Chondrocyte (in vitro differentiated cells): ENCODE results near the gene RAB3IP. TPM values are rescaled to one million over a fixed set of nuclear protein-coding genes. Genes with fewer than 3 reads are reported as not detected.

ENCODE experiments used
- DNase-seq: peaks from one replicate; pipeline ENCODE4 v3.0.0; 2021; ENCODE audit warnings: mixed read lengths, low spot score
- H3K27ac Mint-ChIP-seq: one replicate; pipeline ENCODE4 v1.8.0; 2021; ENCODE audit warnings: mild to moderate bottlenecking, moderate library complexity, mixed read lengths; ENCODE audit not compliant: unreplicated experiment
- H3K27me3 Mint-ChIP-seq: 2 replicates; pipeline ENCODE4 v1.8.0; 2021; ENCODE audit warnings: low read depth, mixed read lengths
- H3K36me3 Mint-ChIP-seq: 2 replicates; pipeline ENCODE4 v1.8.0; 2021; ENCODE audit warnings: low read depth, mixed read lengths
- H3K4me1 Mint-ChIP-seq: 2 replicates; pipeline ENCODE4 v1.8.0; 2021; ENCODE audit warnings: low read depth, mild to moderate bottlenecking, mixed read lengths
- H3K4me3 Mint-ChIP-seq: one replicate; pipeline ENCODE4 v1.8.0; 2021; ENCODE audit warnings: mild to moderate bottlenecking, moderate library complexity, mixed read lengths; ENCODE audit not compliant: unreplicated experiment
- H3K9me3 Mint-ChIP-seq: 2 replicates; pipeline ENCODE4 v1.8.0; 2021; ENCODE audit warnings: low read depth, mixed read lengths
- total RNA-seq: library from RNA; stranded (reverse); gene quantifications from 3 replicates; pipeline ENCODE4 v1.2.1, GENCODE V29; 2021
- TF ChIP-seq, protein P1 (sequence below): fragments of 200-600 bp; sonication (generic); IDR thresholded peaks from 2 replicates; pipeline ENCODE4 v1.5.0; 2021; ENCODE audit warnings: antibody characterized with exemption, mild to moderate bottlenecking, moderate library complexity

Gene RAB3IP
- total RNA-seq, 1 donor from 2014 or later, result 13.9 TPM

DNA sequence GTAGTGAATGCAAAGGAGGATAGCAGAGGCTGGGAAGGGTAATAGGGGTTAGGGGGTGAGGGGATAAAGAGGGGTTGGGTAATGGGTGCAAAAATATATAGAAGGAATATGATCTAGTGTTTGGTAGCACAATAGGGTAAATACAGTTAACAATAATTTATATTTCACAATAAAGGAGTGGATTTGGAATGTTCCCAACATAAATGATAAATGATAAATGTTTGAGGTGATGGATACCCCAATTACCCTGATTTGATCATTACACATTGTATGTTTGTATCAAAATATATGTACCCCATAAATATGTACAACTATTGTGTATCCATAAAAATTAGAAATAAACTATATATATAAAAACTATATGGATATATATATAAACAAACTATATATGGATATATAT, 85.4 kb downstream of the RAB3IP start:
- no peaks in the 10 kb centered on the region for H3K27me3 Mint-ChIP-seq
- TF ChIP-seq, protein P1, sequence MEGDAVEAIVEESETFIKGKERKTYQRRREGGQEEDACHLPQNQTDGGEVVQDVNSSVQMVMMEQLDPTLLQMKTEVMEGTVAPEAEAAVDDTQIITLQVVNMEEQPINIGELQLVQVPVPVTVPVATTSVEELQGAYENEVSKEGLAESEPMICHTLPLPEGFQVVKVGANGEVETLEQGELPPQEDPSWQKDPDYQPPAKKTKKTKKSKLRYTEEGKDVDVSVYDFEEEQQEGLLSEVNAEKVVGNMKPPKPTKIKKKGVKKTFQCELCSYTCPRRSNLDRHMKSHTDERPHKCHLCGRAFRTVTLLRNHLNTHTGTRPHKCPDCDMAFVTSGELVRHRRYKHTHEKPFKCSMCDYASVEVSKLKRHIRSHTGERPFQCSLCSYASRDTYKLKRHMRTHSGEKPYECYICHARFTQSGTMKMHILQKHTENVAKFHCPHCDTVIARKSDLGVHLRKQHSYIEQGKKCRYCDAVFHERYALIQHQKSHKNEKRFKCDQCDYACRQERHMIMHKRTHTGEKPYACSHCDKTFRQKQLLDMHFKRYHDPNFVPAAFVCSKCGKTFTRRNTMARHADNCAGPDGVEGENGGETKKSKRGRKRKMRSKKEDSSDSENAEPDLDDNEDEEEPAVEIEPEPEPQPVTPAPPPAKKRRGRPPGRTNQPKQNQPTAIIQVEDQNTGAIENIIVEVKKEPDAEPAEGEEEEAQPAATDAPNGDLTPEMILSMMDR, result no peak
- DNase-seq, result no peak
- H3K9me3 Mint-ChIP-seq, result no peaks in the 10 kb centered on the region
- H3K4me1 Mint-ChIP-seq, result peaks cover 19% of the 10 kb centered on the region
- H3K36me3 Mint-ChIP-seq, result no peaks in the 10 kb centered on the region
- H3K27ac Mint-ChIP-seq, result no peak overlapping the region
- H3K4me3 Mint-ChIP-seq, result no peak overlapping the region

DNA sequence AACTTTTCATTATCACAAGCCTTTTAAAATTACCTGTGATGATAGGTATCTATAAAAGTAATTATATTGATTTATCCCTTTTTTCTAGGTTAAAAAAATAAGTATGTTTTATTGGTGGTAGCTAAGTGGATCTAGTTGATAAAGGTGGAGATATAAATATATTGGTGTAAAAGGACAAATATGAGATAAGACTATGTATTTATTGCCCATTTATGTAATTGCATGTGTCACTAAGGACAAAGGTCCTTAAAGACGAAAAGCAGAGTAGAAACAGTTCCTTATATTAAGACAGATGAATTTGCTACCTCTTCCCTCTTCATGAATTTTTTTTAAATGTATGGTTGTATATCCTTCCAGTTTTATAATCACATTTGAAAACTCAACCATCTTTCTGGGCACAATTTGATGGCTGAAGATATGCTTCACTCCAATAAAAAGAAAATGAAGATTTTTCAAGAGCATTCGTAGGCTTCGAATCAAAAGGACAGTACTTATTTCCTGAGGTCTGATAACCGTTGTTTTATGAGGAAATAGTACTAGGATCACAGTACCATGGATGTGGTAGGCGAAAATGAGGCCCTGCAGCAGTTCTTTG, 86.4 kb downstream of the RAB3IP start, which contains the start of gene MYRFL:
Gene MYRFL (plus strand): TSS at position 262 of the 595 bp plus-strand sequence. CDS start 291 bp downstream, at position 553.
- H3K27ac Mint-ChIP-seq, result no peak within 1 kb of the TSS
- H3K4me1 Mint-ChIP-seq, result peaks cover 19% of the 10 kb centered on the region
- no peak within 1 kb of the TSS for H3K4me3 Mint-ChIP-seq
- DNase-seq, result no peak
- no peaks in the 10 kb centered on the region for H3K27me3 Mint-ChIP-seq
- H3K36me3 Mint-ChIP-seq, result no peaks in the 10 kb centered on the region
- TF ChIP-seq, protein P1, result no peak
- no peaks in the 10 kb centered on the region for H3K9me3 Mint-ChIP-seq

DNA sequence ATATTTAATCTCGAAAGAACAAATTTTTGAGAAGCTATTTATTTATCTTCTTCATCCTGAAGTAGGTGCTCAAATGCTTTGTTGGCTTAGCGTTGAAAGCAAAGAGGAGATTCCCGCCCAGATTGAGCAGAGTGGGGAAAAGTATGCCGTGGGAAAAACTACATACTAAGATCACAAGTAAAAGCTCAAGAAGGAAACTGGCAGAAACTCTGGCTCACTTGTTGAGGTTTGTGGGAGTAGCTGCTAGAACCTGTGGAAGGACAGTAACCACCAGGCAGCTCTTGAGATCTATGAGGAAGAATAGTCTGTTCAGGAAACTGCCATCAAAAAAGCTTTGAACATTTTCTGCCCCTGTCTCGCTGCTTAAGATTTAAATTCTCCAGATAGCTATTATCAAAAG, 90.2 kb downstream of the RAB3IP start:
- H3K4me1 Mint-ChIP-seq, result peaks cover 17% of the 10 kb centered on the region
- TF ChIP-seq, protein P1, result no peak
- no peaks in the 10 kb centered on the region for H3K27me3 Mint-ChIP-seq
- no peaks in the 10 kb centered on the region for H3K9me3 Mint-ChIP-seq
- H3K36me3 Mint-ChIP-seq, result no peaks in the 10 kb centered on the region
- no peak for DNase-seq
- H3K27ac Mint-ChIP-seq, result no peak overlapping the region
- H3K4me3 Mint-ChIP-seq, result no peak overlapping the region

DNA sequence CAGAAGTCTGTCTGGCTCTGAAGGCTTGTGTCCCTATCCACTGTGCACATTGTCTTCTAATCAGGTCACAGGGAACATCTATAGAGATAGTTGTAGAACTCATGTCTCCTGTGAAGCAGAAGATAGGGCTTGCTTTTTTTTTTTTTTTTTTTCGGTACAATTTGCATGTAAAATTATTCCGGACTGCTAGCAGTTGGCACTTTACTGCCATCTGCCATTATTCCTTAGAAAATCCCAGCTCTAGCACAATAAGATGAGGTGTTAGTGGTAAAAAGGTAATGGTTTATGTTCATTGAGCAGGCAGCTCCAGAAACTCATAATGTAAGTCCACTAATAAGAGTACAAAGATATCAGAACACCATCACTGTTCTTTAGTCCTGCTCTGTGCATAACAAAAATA, 95.0 kb downstream of the RAB3IP start:
- Mint-ChIP-seq H3K9me3 (no peaks in the 10 kb centered on the region), H3K27ac (peak overlapping the region; percentile 22), H3K4me1 (peaks cover 26% of the 10 kb centered on the region), H3K27me3 (no peaks in the 10 kb centered on the region), H3K36me3 (no peaks in the 10 kb centered on the region), H3K4me3 (no peak overlapping the region)
- DNase-seq, result no peak
- TF ChIP-seq, protein P1, result no peak

DNA sequence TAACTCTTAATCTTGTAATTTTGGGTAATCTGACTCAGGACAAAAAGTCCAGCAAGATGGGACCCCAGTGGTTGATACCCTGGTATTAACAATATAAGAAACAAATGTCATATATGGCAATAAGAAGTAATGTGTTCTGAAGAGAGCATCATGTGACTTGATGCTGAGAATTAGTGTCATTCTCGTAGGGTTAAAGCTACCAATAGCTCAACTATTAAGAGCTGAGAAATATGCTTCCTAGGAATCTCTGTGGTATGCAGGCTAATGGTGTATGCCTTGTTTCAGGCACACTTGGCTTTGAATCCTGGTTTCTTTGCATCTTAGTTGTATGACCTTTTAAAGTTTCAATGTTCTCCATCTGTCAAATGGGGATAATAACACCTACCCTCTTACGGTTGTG, 95.5 kb downstream of the RAB3IP start:
- Mint-ChIP-seq H3K4me1 (peaks cover 26% of the 10 kb centered on the region), H3K36me3 (no peaks in the 10 kb centered on the region), H3K27ac (peak overlapping the region; percentile 30), H3K4me3 (no peak overlapping the region), H3K27me3 (no peaks in the 10 kb centered on the region), H3K9me3 (no peaks in the 10 kb centered on the region)
- DNase-seq, result no peak
- TF ChIP-seq, protein P1, result no peak
